NB4 (cell line): ENCODE results near the gene WHAMM.

Experiments used
- CTCF ChIP-seq: IDR thresholded peaks from one replicate; pipeline ENCODE4 v1.5.1; 2012; ENCODE audit warnings: low read depth, low read length
- MYC ChIP-seq: IDR thresholded peaks from 2 replicates; pipeline ENCODE4 v1.6.1; 2011; ENCODE audit warnings: low read depth, low read length

GRCh38 chr15:82828075-82828474 lies 18.6 kb downstream of the WHAMM start:
- no peak for TF ChIP-seq CTCF
- TF ChIP-seq MYC: no peak
